H1 (cell line): ENCODE results near the gene KCNQ1.

Experiments used
- POLR2A ChIP-seq, 2 experiments: IDR thresholded peaks; 1 replicate in 1 of 2; 2 replicates in 1 of 2; pipeline ENCODE4 v1.6.1; 2011; ENCODE audit warnings: low read depth in 2 of 2, low read length in 2 of 2, mild to moderate bottlenecking in 2 of 2; ENCODE audit errors: control extremely low read depth in 1 of 2
- TF ChIP-seq, protein P1 (sequence below): IDR thresholded peaks from 2 replicates; pipeline ENCODE4 v1.6.1; 2012; ENCODE audit warnings: low read length, inconsistent platforms
- TF ChIP-seq, protein P2 (sequence below), 3 experiments: IDR thresholded peaks; 1 replicate in 2 of 3; 2 replicates in 1 of 3; pipeline versions ENCODE4 v1.5.1 to v1.6.1; 2011; ENCODE audit warnings: low read length in 3 of 3, mild to moderate bottlenecking in 3 of 3, inconsistent platforms in 2 of 3, low read depth in 1 of 3, moderate library complexity in 1 of 3; ENCODE audit not compliant: insufficient read depth in 1 of 3; ENCODE audit errors: control extremely low read depth in 1 of 3

DNA sequence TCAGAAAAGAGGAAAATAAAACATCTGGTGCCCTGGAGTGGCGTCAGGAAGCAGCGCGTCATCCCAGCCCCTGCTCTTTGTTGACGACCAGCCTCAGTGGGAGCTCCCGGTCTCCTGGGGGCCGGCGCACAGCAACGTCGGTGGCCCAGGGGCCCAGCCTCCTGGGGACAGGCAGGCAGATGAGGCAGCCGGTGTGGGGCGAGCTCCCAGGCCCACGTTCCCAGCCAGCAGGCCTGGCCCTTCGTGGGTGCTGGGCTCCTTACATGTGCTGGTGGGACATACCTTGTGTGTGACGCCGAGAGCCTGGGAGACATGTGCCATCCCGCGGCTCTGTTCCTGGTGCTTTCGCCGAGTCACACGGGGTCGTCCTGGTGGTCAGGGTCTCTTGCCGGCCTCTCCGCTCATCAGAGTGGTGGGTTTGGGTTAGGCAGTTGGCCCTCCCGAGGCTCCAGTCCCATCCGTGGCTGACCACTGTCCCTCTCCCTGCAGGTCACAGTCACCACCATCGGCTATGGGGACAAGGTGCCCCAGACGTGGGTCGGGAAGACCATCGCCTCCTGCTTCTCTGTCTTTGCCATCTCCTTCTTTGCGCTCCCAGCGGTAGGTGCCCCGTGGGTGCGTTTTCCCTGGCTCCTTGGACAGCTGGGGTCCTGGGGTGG lies 138.3 kb downstream of the KCNQ1 start:
- TF ChIP-seq POLR2A (IDR thresholded peaks at IDR 0.05; ENCODE audit: control extremely low read depth in 1 of 2, low read depth in 2 of 2, low read length in 2 of 2): no peak
- TF ChIP-seq, protein P1, sequence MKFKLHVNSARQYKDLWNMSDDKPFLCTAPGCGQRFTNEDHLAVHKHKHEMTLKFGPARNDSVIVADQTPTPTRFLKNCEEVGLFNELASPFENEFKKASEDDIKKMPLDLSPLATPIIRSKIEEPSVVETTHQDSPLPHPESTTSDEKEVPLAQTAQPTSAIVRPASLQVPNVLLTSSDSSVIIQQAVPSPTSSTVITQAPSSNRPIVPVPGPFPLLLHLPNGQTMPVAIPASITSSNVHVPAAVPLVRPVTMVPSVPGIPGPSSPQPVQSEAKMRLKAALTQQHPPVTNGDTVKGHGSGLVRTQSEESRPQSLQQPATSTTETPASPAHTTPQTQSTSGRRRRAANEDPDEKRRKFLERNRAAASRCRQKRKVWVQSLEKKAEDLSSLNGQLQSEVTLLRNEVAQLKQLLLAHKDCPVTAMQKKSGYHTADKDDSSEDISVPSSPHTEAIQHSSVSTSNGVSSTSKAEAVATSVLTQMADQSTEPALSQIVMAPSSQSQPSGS: no peak
- TF ChIP-seq, protein P2, sequence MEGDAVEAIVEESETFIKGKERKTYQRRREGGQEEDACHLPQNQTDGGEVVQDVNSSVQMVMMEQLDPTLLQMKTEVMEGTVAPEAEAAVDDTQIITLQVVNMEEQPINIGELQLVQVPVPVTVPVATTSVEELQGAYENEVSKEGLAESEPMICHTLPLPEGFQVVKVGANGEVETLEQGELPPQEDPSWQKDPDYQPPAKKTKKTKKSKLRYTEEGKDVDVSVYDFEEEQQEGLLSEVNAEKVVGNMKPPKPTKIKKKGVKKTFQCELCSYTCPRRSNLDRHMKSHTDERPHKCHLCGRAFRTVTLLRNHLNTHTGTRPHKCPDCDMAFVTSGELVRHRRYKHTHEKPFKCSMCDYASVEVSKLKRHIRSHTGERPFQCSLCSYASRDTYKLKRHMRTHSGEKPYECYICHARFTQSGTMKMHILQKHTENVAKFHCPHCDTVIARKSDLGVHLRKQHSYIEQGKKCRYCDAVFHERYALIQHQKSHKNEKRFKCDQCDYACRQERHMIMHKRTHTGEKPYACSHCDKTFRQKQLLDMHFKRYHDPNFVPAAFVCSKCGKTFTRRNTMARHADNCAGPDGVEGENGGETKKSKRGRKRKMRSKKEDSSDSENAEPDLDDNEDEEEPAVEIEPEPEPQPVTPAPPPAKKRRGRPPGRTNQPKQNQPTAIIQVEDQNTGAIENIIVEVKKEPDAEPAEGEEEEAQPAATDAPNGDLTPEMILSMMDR (IDR thresholded peaks at IDR 0.05; ENCODE audit: control extremely low read depth in 1 of 3, insufficient read depth in 1 of 3, low read depth in 1 of 3, low read length in 3 of 3): no peak
